Psoas muscle (tissue), 8 donors: ENCODE measurements around the gene RPSA. TPM values are rescaled to one million over a fixed set of nuclear protein-coding genes. Genes with fewer than 3 reads are reported as not detected.

ENCODE experiments used
- ATAC-seq, 4 donors: fragments of 200-7000 bp; cut with Tn5 transposase; one replicate each; pipeline ENCODE4 v1.9.1; 2020; ENCODE audit warnings: moderate library complexity in 3 of 4, mild to moderate bottlenecking in 2 of 4
- DNase-seq, 2 donors: peaks; one replicate each; pipeline ENCODE4 v3.0.0-alpha.2; 2020
- H3K27ac ChIP-seq: fragments of 200-600 bp; one replicate; pipeline ENCODE4 v1.8.0; 2022
- H3K27me3 ChIP-seq, 3 donors: fragments of 200-600 bp in 1 of 3; one replicate each; pipeline versions ENCODE4 v1.6.1 to v1.8.0; 2013 to 2022; ENCODE audit warnings: low read length in 2 of 3, mild to moderate bottlenecking in 2 of 3, moderate library complexity in 1 of 3; ENCODE audit not compliant: insufficient read depth in 3 of 3
- H3K36me3 ChIP-seq, 2 donors: fragments of 200-600 bp in 1 of 2; one replicate each; pipeline versions ENCODE4 v1.6.1 to v1.8.0; 2013 to 2022; ENCODE audit warnings: low read depth in 1 of 2, mild to moderate bottlenecking in 1 of 2, moderate library complexity in 1 of 2; ENCODE audit not compliant: insufficient read depth in 1 of 2
- H3K4me1 ChIP-seq: fragments of 200-600 bp; one replicate; pipeline ENCODE4 v1.8.0; 2022
- H3K4me3 ChIP-seq: fragments of 200-600 bp; one replicate; pipeline ENCODE4 v1.8.0; 2022; ENCODE audit warnings: mild to moderate bottlenecking
- H3K9me3 ChIP-seq: fragments of 200-600 bp; one replicate; pipeline ENCODE4 v1.8.0; 2022
- WGBS, 3 donors: extraction: QIAGEN DNeasy Blood & Tissue Kit; methylation state at CpG; one replicate each; pipeline versions ENCODE4 v1.1.6 to v1.1.7; 2013; 5-methylcytosine and 5-hydroxymethylcytosine counted together
- intact Hi-C, 2 donors: fragments of 100-400 bp; cut with DNase I; formaldehyde crosslinking; loops; one replicate each; pipeline versions ENCODE4 v1.11.0 to v1.14.2; 2022
- polyA plus RNA-seq, 3 donors: library from polyadenylated mRNA; stranded (reverse); fragments of 200-250 nt; gene quantifications; one replicate each; pipeline ENCODE4 v1.2.3, GENCODE V29; 2013
- total RNA-seq, 4 donors: library from RNA; stranded (reverse); fragmentation: NEBNext Ultra II Directional in 2 of 4; extraction: Animal tissue kit (Norgen Biotek cat#: 25700) in 2 of 4; gene quantifications; one replicate each; pipeline versions ENCODE4 v1.2.1 to v1.2.4, GENCODE V29; 2021 to 2023
- TF ChIP-seq, protein P1 (sequence below): fragments of 200-600 bp; IDR thresholded peaks from one replicate; pipeline ENCODE4 v1.8.0; 2022; ENCODE audit warnings: antibody characterized with exemption
- donor health status: healthy with polysubstance abuse.
- donor health status: DM: no; HTN: no; CAD: no; lungs with moderate emphysema.
- donor health status: Bipolar disorder and iron deficiency.
- donor health status: healthy.
- donor health status: DM: yes; HTN: yes; CAD: no.
- donor health status: DM: no; HTN: no; CAD: no.
- donor health status: DM: no; HTN: no; CAD: no.
- donor health status: DM: yes; HTN: yes; CAD: no.

Gene RPSA
- total and polyA plus RNA-seq, 7 donors: 285 to 1,445 (median 738) TPM

- H3K9me3 ChIP-seq: no peaks in the 10 kb centered on the region
- no peak for ATAC-seq
- no peaks in the 10 kb centered on the region for H3K27me3 ChIP-seq
- H3K4me1 ChIP-seq: peaks cover 7% of the 10 kb centered on the region
- 94 to 98% (median 95%) methylated on average over 10 of the region's 10 CpGs for WGBS, 3 donors
- H3K27ac ChIP-seq: no peak overlapping the region
- H3K4me3 ChIP-seq: no peak overlapping the region
- DNase-seq: no peak
- TF ChIP-seq, protein P1, sequence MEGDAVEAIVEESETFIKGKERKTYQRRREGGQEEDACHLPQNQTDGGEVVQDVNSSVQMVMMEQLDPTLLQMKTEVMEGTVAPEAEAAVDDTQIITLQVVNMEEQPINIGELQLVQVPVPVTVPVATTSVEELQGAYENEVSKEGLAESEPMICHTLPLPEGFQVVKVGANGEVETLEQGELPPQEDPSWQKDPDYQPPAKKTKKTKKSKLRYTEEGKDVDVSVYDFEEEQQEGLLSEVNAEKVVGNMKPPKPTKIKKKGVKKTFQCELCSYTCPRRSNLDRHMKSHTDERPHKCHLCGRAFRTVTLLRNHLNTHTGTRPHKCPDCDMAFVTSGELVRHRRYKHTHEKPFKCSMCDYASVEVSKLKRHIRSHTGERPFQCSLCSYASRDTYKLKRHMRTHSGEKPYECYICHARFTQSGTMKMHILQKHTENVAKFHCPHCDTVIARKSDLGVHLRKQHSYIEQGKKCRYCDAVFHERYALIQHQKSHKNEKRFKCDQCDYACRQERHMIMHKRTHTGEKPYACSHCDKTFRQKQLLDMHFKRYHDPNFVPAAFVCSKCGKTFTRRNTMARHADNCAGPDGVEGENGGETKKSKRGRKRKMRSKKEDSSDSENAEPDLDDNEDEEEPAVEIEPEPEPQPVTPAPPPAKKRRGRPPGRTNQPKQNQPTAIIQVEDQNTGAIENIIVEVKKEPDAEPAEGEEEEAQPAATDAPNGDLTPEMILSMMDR: no peak
- intact Hi-C loops: no loop called here
- no peaks in the 10 kb centered on the region for H3K36me3 ChIP-seq
Observed at GRCh38 chr3:39378957-39379777, 27.4 kb upstream of the RPSA start.

DNA sequence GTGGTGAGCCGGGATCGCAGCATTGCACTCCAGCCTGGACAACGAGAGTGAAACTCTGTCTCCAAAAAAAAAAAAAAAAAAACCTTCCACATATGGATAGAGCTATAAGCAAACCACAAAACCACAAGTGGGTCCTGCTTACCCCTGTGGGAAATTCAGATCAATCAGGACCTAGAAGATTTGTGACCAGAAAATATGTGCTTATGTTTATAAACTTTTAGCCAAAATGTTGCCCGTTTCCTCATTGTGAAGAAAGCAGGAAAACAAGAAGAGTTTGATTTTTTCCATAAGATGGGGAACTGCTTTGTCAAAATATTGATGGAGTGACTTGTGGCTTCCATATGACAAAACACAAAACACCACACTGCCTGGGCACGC lies 26.8 kb upstream of the RPSA start:
- peaks cover 7% of the 10 kb centered on the region for H3K4me1 ChIP-seq
- WGBS, 3 donors: 90 to 96% (median 95%) methylated on average over 5 of the region's 5 CpGs
- ATAC-seq: no peak
- no peak overlapping the region for H3K4me3 ChIP-seq
- no peaks in the 10 kb centered on the region for H3K27me3 ChIP-seq
- no peaks in the 10 kb centered on the region for H3K36me3 ChIP-seq
- intact Hi-C loops: loop anchor here (10.0 kb wide), 2 partner anchors 185 to 275 kb away; partner anchors contain the start of genes GORASP1 (in 1 of the 2), TTC21A (in 1 of the 2) and XIRP1 (in 1 of the 2)
- H3K27ac ChIP-seq: no peak overlapping the region
- no peak for DNase-seq
- TF ChIP-seq, protein P1: no peak
- H3K9me3 ChIP-seq: no peaks in the 10 kb centered on the region

DNA sequence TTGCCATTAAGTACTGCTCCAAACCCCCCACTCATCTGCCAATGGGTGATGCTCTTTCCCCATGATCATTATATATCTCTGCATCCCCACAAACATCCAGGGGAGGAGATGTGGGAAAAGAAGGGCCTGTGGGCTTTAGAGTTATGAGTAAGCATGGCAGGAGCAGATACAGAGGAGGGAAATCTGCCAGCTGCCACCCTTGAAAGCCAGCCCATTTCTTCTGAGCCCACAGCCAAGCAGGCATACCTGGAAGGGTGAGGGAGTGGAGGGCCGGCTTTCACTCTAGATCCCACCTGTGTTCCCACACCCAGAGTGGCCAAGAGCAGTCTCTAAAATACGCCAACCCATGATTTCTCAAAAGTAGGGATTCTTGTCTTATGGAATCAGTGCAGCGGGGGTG lies 25.1 kb upstream of the RPSA start:
- 89 to 98% (median 93%) methylated on average over 3 of the region's 3 CpGs for WGBS, 3 donors
- Histone ChIP-seq H3K27me3 (no peaks in the 10 kb centered on the region), H3K4me1 (peaks cover 16% of the 10 kb centered on the region), H3K36me3 (no peaks in the 10 kb centered on the region), H3K4me3 (no peak overlapping the region), H3K9me3 (no peaks in the 10 kb centered on the region), H3K27ac (no peak overlapping the region)
- intact Hi-C loops: loop anchor here (10.0 kb wide), 2 partner anchors 187 to 277 kb away; partner anchors contain the start of genes GORASP1 (in 1 of the 2), TTC21A (in 1 of the 2) and XIRP1 (in 1 of the 2)
- no peak for ATAC-seq
- no peak for DNase-seq
- TF ChIP-seq, protein P1: no peak

- Histone ChIP-seq H3K27ac (peak within 1 kb of the TSS; percentile 93), H3K27me3 (no peaks in the 10 kb centered on the region), H3K36me3 (no peaks in the 10 kb centered on the region), H3K4me1 (peaks cover 23% of the 10 kb centered on the region), H3K4me3 (peak within 1 kb of the TSS; percentile 84), H3K9me3 (no peaks in the 10 kb centered on the region)
- TF ChIP-seq, protein P1: peak; percentile 30
- peak; percentile 75 to 85 for DNase-seq
- peak; percentile 78 to 83 (median 80) for ATAC-seq
- WGBS, 3 donors: 0 to 1% (median 1%) methylated on average over 53 to 62 of the region's 62 CpGs
- intact Hi-C loops: loop anchor here (10.0 kb wide), 2 partner anchors 188 to 278 kb away; partner anchors contain the start of genes GORASP1 (in 1 of the 2), TTC21A (in 1 of the 2) and XIRP1 (in 1 of the 2)
Observed at GRCh38 chr3:39383045-39383880, 23.3 kb upstream of the RPSA start, which contains the start of gene SLC25A38. Gene SLC25A38, plus strand, starts transcription at chr3:39383370. Its CDS starts 355 bp downstream, at chr3:39383725.
